HG02852 (cell line): ENCODE results near the gene UVRAG.
"Not testable (repeated sequence)": the region's sequence is repeated elsewhere in the genome, so short reads cannot be mapped to it uniquely, and the experiment has no call there.

Experiments used
- ATAC-seq: cut with Tn5 transposase; IDR thresholded peaks from one replicate; pipeline ENCODE4 v1.9.1; 2021; ENCODE audit warnings: mild to moderate bottlenecking, moderate library complexity; ENCODE audit not compliant: unreplicated experiment

UVRAG gene

GRCh38 chr11:75910426-75911145 lies 95.6 kb downstream of the UVRAG start:
- no peak for ATAC-seq

- ATAC-seq: no peak
Measured at GRCh38 chr11:75911459-75911858, 96.4 kb downstream of the UVRAG start.

GRCh38 chr11:75913984-75914383 lies 99.0 kb downstream of the UVRAG start:
- no peak for ATAC-seq

- ATAC-seq: no peak
Measured at GRCh38 chr11:75916882-75917281, 101.9 kb downstream of the UVRAG start.

- no peak for ATAC-seq
Measured at GRCh38 chr11:75918331-75918730, 103.3 kb downstream of the UVRAG start.

GRCh38 chr11:75919525-75919924 lies 104.5 kb downstream of the UVRAG start:
- ATAC-seq: no peak

GRCh38 chr11:75920848-75921247 lies 105.8 kb downstream of the UVRAG start:
- no peak for ATAC-seq

- ATAC-seq: no peak
Measured at GRCh38 chr11:75921808-75922207, 106.8 kb downstream of the UVRAG start.

- no peak for ATAC-seq
Measured at GRCh38 chr11:75924966-75925784, 110.2 kb downstream of the UVRAG start.

- ATAC-seq: no peak
Measured at GRCh38 chr11:75925785-75926164, 110.8 kb downstream of the UVRAG start.

- no peak for ATAC-seq
Measured at GRCh38 chr11:75929706-75930105, 114.7 kb downstream of the UVRAG start.

GRCh38 chr11:75930534-75930933 lies 115.5 kb downstream of the UVRAG start:
- ATAC-seq: no peak

- ATAC-seq: no peak
Measured at GRCh38 chr11:75931124-75931523, 116.1 kb downstream of the UVRAG start.

GRCh38 chr11:75933736-75934135 lies 118.7 kb downstream of the UVRAG start:
- not testable (repeated sequence) for ATAC-seq

GRCh38 chr11:75934851-75935250 lies 119.8 kb downstream of the UVRAG start:
- ATAC-seq: no peak

- ATAC-seq: no peak
Measured at GRCh38 chr11:75938543-75938942, 123.5 kb downstream of the UVRAG start.

- ATAC-seq: no peak
Measured at GRCh38 chr11:75939516-75939915, 124.5 kb downstream of the UVRAG start.

- no peak for ATAC-seq
Measured at GRCh38 chr11:75939992-75940391, 125.0 kb downstream of the UVRAG start.

GRCh38 chr11:75940911-75941310 lies 125.9 kb downstream of the UVRAG start:
- ATAC-seq: no peak

- no peak for ATAC-seq
Measured at GRCh38 chr11:75944515-75944914, 129.5 kb downstream of the UVRAG start.

- ATAC-seq: no peak
Measured at GRCh38 chr11:75945446-75945845, 130.4 kb downstream of the UVRAG start.

GRCh38 chr11:75945947-75946346 lies 130.9 kb downstream of the UVRAG start:
- no peak for ATAC-seq
